RWPE2 (cell line): ENCODE results near the gene ARHGAP32.

ENCODE experiments used
- ATAC-seq: fragments of 200-7000 bp; cut with Tn5 transposase; 3 replicates; pipeline ENCODE4 v1.9.1; 2021; ENCODE audit warnings: low read depth
- DNase-seq: peaks from one replicate; pipeline ENCODE4 v3.0.0-alpha.2; 2020; ENCODE audit warnings: low spot score
- H3K27ac ChIP-seq: fragments of 450-650 bp; 2 replicates; pipeline ENCODE4 v1.5.1; 2017; ENCODE audit warnings: mild to moderate bottlenecking; ENCODE audit not compliant: poor library complexity, severe bottlenecking
- H3K27me3 ChIP-seq: fragments of 250-450 bp; sonication (Bioruptor Pico); 2 replicates; pipeline ENCODE4 v1.5.1; 2021; ENCODE audit warnings: mild to moderate bottlenecking, moderate library complexity; ENCODE audit not compliant: insufficient read depth, poor library complexity, severe bottlenecking
- H3K36me3 ChIP-seq: fragments of 250-450 bp; sonication (Bioruptor Pico); 2 replicates; pipeline ENCODE4 v1.5.1; 2020; ENCODE audit warnings: low read depth, mild to moderate bottlenecking, moderate library complexity
- H3K4me1 ChIP-seq: fragments of 250-450 bp; sonication (Bioruptor Pico); 2 replicates; pipeline ENCODE4 v1.5.1; 2021; ENCODE audit warnings: mild to moderate bottlenecking, moderate library complexity; ENCODE audit not compliant: insufficient read depth, poor library complexity, severe bottlenecking
- H3K4me3 ChIP-seq: fragments of 250-450 bp; sonication (Bioruptor Pico); 2 replicates; pipeline ENCODE4 v1.5.1; 2021; ENCODE audit warnings: mild to moderate bottlenecking, moderate library complexity; ENCODE audit not compliant: severe bottlenecking
- H3K9me3 ChIP-seq: fragments of 250-450 bp; sonication (Bioruptor Pico); 2 replicates; pipeline ENCODE4 v1.5.1; 2021; ENCODE audit warnings: mild to moderate bottlenecking, moderate library complexity; ENCODE audit not compliant: severe bottlenecking
- CTCF ChIP-seq: fragments of 450-650 bp; IDR thresholded peaks from one replicate; pipeline ENCODE4 v1.5.1; 2017; ENCODE audit warnings: mild to moderate bottlenecking, moderate library complexity; ENCODE audit not compliant: poor library complexity, severe bottlenecking

Gene ARHGAP32

DNA sequence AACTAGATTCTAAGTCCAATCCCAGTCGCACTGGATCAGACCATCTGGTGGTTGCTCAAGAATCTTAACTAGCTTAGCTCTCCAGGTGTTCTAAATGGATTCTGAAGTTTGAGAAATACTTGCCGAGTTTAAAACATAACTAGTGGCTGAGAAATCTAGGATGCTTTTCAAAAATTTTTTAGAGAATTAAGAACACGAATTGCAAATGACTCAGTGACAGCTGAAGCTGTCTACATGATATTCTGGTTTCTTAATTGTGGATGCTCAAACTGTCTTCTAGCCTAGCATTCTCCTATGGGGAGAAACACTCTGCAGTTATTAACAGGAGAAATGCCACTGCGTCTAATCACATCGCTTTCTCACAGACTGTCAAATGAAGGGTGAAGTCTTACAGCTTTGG lies 229.2 kb downstream of the ARHGAP32 start:
- H3K27ac ChIP-seq = no peak overlapping the region
- peaks cover 4% of the 10 kb centered on the region; the same call in 1 of the 2 replicates for H3K36me3 ChIP-seq
- H3K4me1 ChIP-seq = no peaks in the 10 kb centered on the region
- H3K9me3 ChIP-seq = no peaks in the 10 kb centered on the region
- DNase-seq (no peak), ATAC-seq (no peak)
- H3K27me3 ChIP-seq = no peaks in the 10 kb centered on the region
- no peak for TF ChIP-seq CTCF
- H3K4me3 ChIP-seq = no peak overlapping the region

DNA sequence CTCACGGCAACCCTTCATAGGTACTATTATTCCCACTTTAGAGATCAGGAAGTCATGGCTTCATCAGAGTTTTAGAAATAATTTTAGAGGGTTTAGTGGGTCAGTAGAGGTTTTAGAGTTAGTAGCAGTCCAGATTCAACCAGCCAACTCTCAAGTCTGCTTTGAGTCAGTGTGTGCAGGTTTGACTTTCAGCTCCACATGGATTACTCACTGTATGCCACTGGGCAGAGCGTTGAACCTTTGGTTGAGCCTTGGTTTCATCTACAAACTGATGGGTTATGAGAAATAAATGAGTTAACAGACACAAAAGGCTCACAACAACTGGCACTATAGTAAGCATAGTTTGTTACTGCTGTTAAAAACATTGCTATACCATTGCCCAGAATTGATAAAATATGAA lies 230.5 kb downstream of the ARHGAP32 start:
- H3K27me3 ChIP-seq = no peaks in the 10 kb centered on the region
- no peaks in the 10 kb centered on the region for H3K9me3 ChIP-seq
- H3K4me3 ChIP-seq = no peak overlapping the region
- no peaks in the 10 kb centered on the region for H3K4me1 ChIP-seq
- DNase-seq (no peak), ATAC-seq (no peak)
- H3K27ac ChIP-seq = no peak overlapping the region
- no peak for TF ChIP-seq CTCF
- no peaks in the 10 kb centered on the region for H3K36me3 ChIP-seq

- H3K36me3 ChIP-seq = no peaks in the 10 kb centered on the region
Observed at GRCh38 chr11:128957202-128957482, 235.0 kb downstream of the ARHGAP32 start.

DNA sequence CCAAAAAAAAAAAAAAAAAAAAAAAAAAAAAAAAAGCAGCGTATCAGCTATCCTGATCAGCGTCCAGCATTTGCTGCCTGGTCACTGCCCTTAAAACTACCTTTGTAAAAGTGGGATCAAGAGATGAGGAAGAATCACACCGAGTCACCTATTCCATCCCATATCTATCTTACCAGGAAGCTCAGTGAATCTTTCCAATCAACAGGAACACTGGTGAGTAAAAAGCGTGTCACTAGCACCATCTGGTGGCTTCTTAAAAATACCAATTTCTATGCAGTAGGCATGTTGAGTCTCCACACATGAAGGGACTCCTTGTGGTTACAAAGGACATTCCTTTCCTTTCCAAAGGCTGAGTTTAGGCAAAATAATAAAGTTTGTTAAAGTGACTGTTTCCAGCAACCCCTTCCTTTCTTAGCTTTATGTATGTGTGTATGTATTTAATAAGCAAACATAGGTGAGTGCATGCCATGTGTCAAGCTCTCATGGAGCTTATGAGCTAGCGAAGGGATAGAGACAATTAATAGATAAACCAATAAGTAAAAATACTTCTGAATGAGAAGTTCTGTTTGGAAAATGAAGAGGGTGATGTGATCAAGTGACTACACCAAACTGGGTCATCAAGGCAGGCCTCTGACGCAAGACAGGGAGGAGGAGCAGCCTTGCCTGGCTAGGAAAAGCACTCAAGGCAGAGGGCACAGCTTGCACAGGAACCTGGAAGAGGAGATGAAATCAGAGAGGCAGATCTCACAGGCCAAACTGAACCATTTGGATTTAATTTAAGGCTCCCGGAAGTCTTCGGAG lies 235.5 kb downstream of the ARHGAP32 start:
- peak; percentile 82 for TF ChIP-seq CTCF
- no peak overlapping the region for H3K27ac ChIP-seq
- H3K27me3 ChIP-seq = no peaks in the 10 kb centered on the region
- ATAC-seq (peak; percentile 87), DNase-seq (no peak)
- H3K36me3 ChIP-seq = no peaks in the 10 kb centered on the region
- H3K4me1 ChIP-seq = no peaks in the 10 kb centered on the region
- no peaks in the 10 kb centered on the region for H3K9me3 ChIP-seq
- H3K4me3 ChIP-seq = no peak overlapping the region

More at GRCh38 chr11:128957202-128957482, 235.0 kb downstream of the ARHGAP32 start:
- Histone ChIP-seq H3K9me3 (no peaks in the 10 kb centered on the region), H3K27ac (no peak overlapping the region), H3K4me1 (no peaks in the 10 kb centered on the region), H3K27me3 (no peaks in the 10 kb centered on the region), H3K4me3 (no peak overlapping the region)
- no peak for DNase-seq
- TF ChIP-seq CTCF = no peak
- ATAC-seq = no peak

DNA sequence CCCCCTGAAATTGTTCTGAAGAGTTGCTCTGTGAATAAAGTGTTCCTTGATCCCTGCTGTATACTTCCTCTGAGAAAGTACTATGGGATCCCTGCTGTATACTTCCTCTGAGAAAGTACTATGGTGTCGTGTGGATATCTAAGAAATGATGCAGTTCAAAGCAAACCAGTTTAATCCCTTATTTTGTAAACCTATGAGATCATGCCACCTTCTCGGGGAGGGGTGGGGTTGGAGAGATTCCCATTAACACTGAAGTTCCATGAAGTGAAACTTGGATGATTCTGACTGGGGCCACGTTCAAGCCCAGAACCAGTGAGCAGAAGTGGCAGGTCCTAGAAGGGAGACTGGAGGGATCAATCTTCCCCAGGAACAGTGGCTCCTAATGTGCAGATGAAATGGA lies 236.5 kb downstream of the ARHGAP32 start:
- no peak for TF ChIP-seq CTCF
- Histone ChIP-seq H3K36me3 (no peaks in the 10 kb centered on the region), H3K9me3 (no peaks in the 10 kb centered on the region), H3K4me1 (no peaks in the 10 kb centered on the region), H3K27me3 (no peaks in the 10 kb centered on the region), H3K27ac (no peak overlapping the region), H3K4me3 (no peak overlapping the region)
- DNase-seq = no peak
- no peak for ATAC-seq
